Coronary artery (tissue), 2 donors: Measurements from ENCODE around the gene HIPK2.

Experiments used
- DNase-seq: peaks from one replicate; pipeline ENCODE4 v3.0.0-alpha.2; 2017; ENCODE audit warnings: low spot score
- H3K27ac ChIP-seq, 2 donors: fragments of 200-600 bp; sonication (generic); one replicate each; pipeline ENCODE4 v1.5.1; 2016 to 2019
- H3K4me3 ChIP-seq: fragments of 200-600 bp; sonication (generic); 2 replicates; pipeline ENCODE4 v1.5.1; 2016; ENCODE audit warnings: mild to moderate bottlenecking, moderate library complexity
- TF ChIP-seq, protein P1 (sequence below): fragments of 200-600 bp; sonication (generic); IDR thresholded peaks from one replicate; pipeline ENCODE4 v1.5.1; 2019; ENCODE audit warnings: antibody characterized with exemption

The HIPK2 gene

DNA sequence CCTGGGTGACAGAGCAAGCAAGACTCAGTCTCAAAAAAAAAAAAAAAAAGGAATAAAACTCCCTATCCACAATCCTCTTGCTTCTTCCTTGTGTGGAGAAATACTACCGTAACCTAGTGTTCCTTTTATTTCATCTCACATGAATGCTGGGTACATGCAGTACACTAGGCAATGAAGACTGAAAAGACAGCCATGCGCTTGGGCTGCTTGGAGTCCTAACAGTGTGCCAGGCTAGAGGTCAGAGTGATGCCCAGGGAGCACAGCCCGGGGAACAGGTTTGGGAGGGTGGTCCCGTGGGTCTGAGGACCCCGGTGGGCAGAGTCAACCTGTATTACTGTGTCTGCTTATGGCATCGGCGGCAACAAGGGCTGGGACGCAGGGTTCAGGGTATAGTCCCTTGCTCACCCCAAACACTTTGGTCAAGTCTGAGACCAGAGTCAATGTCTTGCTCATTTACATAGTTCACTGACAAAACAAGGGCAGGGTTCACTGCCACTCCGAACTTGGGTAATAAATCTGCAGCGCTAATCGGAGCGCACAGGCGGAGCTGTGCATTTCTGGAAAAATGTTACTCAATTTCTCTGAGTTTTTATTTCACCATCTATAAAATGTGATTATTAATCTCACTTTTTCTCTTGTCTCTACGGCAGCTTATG lies 136.3 kb downstream of the HIPK2 start:
- DNase-seq: no peak
- Histone ChIP-seq H3K4me3 (no peak overlapping the region), H3K27ac (no peak overlapping the region)
- TF ChIP-seq, protein P1, sequence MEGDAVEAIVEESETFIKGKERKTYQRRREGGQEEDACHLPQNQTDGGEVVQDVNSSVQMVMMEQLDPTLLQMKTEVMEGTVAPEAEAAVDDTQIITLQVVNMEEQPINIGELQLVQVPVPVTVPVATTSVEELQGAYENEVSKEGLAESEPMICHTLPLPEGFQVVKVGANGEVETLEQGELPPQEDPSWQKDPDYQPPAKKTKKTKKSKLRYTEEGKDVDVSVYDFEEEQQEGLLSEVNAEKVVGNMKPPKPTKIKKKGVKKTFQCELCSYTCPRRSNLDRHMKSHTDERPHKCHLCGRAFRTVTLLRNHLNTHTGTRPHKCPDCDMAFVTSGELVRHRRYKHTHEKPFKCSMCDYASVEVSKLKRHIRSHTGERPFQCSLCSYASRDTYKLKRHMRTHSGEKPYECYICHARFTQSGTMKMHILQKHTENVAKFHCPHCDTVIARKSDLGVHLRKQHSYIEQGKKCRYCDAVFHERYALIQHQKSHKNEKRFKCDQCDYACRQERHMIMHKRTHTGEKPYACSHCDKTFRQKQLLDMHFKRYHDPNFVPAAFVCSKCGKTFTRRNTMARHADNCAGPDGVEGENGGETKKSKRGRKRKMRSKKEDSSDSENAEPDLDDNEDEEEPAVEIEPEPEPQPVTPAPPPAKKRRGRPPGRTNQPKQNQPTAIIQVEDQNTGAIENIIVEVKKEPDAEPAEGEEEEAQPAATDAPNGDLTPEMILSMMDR: no peak

- TF ChIP-seq, protein P1: no peak
These were observed 137.1 kb downstream of the HIPK2 start for GRCh38 chr7:139640681-139641080.

GRCh38 chr7:139639563-139639962 lies 138.2 kb downstream of the HIPK2 start:
- H3K27ac ChIP-seq: no peak overlapping the region
- no peak overlapping the region for H3K4me3 ChIP-seq
- DNase-seq: no peak
- TF ChIP-seq, protein P1: no peak

More at GRCh38 chr7:139640681-139641080, 137.1 kb downstream of the HIPK2 start:
- DNase-seq: no peak
- H3K27ac ChIP-seq: no peak overlapping the region
- no peak overlapping the region for H3K4me3 ChIP-seq

- TF ChIP-seq, protein P1: no peak
- no peak for DNase-seq
- H3K4me3 ChIP-seq: no peak overlapping the region
- H3K27ac ChIP-seq: no peak overlapping the region
These were observed 142.1 kb downstream of the HIPK2 start for GRCh38 chr7:139635526-139636302.

- TF ChIP-seq, protein P1: no peak
- H3K4me3 ChIP-seq: no peak overlapping the region
- no peak for DNase-seq
- no peak overlapping the region for H3K27ac ChIP-seq
These were observed 143.7 kb downstream of the HIPK2 start for GRCh38 chr7:139634087-139634486.

DNA sequence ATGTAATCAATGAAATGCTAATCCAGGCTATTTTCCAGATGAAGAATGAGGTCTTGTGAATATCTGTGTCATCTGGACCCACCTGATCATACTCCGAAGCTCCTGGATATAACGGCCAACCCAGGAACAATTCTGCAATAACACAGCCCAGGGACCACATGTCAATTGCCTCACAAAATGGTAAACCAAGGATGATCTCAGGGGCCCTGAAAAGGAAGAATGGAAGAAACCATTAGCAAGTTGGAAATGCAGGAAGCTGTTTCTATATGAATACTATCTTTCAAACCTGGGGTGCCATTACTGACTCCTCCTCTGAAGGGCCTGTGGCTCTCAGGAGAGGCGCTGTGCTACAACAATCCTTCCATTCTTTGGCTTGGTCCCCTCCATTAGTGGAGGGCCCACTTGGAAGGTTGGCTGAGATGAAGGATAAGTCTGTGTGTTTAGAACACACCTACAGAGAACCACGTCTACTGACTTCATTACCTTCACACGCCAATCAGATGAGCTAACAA lies 146.2 kb downstream of the HIPK2 start:
- TF ChIP-seq, protein P1: no peak
- Histone ChIP-seq H3K4me3 (no peak overlapping the region), H3K27ac (no peak overlapping the region)
- DNase-seq: no peak
